ENCODE results near the gene SLC37A4. TPM values are rescaled to one million over a fixed set of nuclear protein-coding genes. Genes with fewer than 3 reads are reported as not detected.

SLC37A4 gene
- total and polyA plus RNA-seq, 2 of the 13 experiments (the other 11 are each of a cell fraction or from before 2014, with no cell fraction given): 43.0 to 56.1 TPM

DNA sequence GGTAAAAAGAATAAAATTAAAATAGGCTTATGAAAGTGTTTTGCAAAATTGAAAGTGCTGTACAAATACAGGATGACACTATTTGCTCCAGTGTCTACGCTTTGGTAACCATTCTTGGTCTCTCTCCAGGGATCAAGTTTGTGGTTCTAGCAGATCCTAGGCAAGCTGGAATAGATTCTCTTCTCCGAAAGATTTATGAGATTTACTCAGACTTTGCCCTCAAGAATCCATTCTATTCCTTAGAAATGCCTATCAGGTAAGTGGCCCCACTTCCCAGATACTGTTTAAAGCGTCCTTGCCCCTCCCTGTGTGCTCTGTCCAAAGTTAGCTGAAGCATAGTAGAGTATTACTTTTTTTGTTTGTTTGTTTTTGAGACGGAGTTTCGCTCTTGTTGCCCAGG is 9.0 kb downstream of the SLC37A4 start (continued):
- TF ChIP-seq, protein P1, sequence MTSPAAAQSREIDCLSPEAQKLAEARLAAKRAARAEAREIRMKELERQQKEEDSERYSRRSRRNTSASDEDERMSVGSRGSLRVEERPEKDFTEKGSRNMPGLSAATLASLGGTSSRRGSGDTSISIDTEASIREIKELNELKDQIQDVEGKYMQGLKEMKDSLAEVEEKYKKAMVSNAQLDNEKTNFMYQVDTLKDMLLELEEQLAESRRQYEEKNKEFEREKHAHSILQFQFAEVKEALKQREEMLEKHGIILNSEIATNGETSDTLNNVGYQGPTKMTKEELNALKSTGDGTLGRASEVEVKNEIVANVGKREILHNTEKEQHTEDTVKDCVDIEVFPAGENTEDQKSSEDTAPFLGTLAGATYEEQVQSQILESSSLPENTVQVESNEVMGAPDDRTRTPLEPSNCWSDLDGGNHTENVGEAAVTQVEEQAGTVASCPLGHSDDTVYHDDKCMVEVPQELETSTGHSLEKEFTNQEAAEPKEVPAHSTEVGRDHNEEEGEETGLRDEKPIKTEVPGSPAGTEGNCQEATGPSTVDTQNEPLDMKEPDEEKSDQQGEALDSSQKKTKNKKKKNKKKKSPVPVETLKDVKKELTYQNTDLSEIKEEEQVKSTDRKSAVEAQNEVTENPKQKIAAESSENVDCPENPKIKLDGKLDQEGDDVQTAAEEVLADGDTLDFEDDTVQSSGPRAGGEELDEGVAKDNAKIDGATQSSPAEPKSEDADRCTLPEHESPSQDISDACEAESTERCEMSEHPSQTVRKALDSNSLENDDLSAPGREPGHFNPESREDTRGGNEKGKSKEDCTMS (CRISPR knock-in tag; conservative IDR thresholded peaks at IDR 0.05): no peak
- TF ChIP-seq PITX1 (CRISPR knock-in tag; IDR thresholded peaks at IDR 0.05) (0 out of 2 replicates have a peak, but pooled peaks have one; percentile 4), PLRG1 (conservative IDR thresholded peaks at IDR 0.05) (no peak), ZNF644 (CRISPR knock-in tag; IDR thresholded peaks at IDR 0.05; ENCODE audit: low read depth) (no peak), PHF20 (CRISPR knock-in tag; IDR thresholded peaks at IDR 0.05) (no peak), ZNF274 (CRISPR knock-in tag; IDR thresholded peaks at IDR 0.05) (no peak), ZBTB3 (CRISPR knock-in tag; IDR thresholded peaks at IDR 0.05; ENCODE audit: borderline replicate concordance, low read depth) (0 out of 2 replicates have a peak, but pooled peaks have one; percentile 11), NFIB (CRISPR knock-in tag; IDR thresholded peaks at IDR 0.05; ENCODE audit: borderline replicate concordance) (no peak), NONO (IDR thresholded peaks at IDR 0.05) (no peak), NONO (CRISPR knock-in tag; conservative IDR thresholded peaks at IDR 0.05) (0 out of 2 replicates have a peak, but pooled peaks have one; percentile 2), MIER2 (CRISPR knock-in tag; IDR thresholded peaks at IDR 0.05) (no peak), ZFX (CRISPR knock-in tag; IDR thresholded peaks at IDR 0.05; ENCODE audit: low read depth) (no peak), HHEX (CRISPR knock-in tag; IDR thresholded peaks at IDR 0.05) (no peak)
- TF ChIP-seq, protein P2, sequence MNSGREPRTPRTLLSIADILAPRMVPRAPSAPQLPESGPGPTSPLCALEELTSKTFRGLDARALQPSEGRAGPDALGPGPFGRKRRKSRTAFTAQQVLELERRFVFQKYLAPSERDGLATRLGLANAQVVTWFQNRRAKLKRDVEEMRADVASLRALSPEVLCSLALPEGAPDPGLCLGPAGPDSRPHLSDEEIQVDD (CRISPR knock-in tag; IDR thresholded peaks at IDR 0.05; ENCODE audit: borderline replicate concordance): no peak
- TF ChIP-seq, protein P3, sequence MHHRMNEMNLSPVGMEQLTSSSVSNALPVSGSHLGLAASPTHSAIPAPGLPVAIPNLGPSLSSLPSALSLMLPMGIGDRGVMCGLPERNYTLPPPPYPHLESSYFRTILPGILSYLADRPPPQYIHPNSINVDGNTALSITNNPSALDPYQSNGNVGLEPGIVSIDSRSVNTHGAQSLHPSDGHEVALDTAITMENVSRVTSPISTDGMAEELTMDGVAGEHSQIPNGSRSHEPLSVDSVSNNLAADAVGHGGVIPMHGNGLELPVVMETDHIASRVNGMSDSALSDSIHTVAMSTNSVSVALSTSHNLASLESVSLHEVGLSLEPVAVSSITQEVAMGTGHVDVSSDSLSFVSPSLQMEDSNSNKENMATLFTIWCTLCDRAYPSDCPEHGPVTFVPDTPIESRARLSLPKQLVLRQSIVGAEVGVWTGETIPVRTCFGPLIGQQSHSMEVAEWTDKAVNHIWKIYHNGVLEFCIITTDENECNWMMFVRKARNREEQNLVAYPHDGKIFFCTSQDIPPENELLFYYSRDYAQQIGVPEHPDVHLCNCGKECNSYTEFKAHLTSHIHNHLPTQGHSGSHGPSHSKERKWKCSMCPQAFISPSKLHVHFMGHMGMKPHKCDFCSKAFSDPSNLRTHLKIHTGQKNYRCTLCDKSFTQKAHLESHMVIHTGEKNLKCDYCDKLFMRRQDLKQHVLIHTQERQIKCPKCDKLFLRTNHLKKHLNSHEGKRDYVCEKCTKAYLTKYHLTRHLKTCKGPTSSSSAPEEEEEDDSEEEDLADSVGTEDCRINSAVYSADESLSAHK (CRISPR knock-in tag; IDR thresholded peaks at IDR 0.05; ENCODE audit: borderline replicate concordance): no peak
- TF ChIP-seq, protein P4, sequence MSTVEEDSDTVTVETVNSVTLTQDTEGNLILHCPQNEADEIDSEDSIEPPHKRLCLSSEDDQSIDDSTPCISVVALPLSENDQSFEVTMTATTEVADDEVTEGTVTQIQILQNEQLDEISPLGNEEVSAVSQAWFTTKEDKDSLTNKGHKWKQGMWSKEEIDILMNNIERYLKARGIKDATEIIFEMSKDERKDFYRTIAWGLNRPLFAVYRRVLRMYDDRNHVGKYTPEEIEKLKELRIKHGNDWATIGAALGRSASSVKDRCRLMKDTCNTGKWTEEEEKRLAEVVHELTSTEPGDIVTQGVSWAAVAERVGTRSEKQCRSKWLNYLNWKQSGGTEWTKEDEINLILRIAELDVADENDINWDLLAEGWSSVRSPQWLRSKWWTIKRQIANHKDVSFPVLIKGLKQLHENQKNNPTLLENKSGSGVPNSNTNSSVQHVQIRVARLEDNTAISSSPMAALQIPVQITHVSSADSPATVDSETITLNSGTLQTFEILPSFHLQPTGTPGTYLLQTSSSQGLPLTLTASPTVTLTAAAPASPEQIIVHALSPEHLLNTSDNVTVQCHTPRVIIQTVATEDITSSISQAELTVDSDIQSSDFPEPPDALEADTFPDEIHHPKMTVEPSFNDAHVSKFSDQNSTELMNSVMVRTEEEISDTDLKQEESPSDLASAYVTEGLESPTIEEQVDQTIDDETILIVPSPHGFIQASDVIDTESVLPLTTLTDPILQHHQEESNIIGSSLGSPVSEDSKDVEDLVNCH (CRISPR knock-in tag; IDR thresholded peaks at IDR 0.05): no peak
- TF ChIP-seq, protein P5, sequence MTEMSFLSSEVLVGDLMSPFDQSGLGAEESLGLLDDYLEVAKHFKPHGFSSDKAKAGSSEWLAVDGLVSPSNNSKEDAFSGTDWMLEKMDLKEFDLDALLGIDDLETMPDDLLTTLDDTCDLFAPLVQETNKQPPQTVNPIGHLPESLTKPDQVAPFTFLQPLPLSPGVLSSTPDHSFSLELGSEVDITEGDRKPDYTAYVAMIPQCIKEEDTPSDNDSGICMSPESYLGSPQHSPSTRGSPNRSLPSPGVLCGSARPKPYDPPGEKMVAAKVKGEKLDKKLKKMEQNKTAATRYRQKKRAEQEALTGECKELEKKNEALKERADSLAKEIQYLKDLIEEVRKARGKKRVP (CRISPR knock-in tag; IDR thresholded peaks at IDR 0.05): 0 out of 4 replicates have a peak, but pooled peaks of 1 of the 2 experiments have one; percentile 3

Measured in HepG2 (cell line).